ENCODE measurements around the gene PTGDS. TPM values are rescaled to one million over a fixed set of nuclear protein-coding genes. Genes with fewer than 3 reads are reported as not detected.
"Not testable (repeated sequence)": the region's sequence is repeated elsewhere in the genome, so short reads cannot be mapped to it uniquely, and the experiment has no call there.

Gene PTGDS
- total RNA-seq, 1 donor from 2014 or later, result 10.2 TPM

DNA sequence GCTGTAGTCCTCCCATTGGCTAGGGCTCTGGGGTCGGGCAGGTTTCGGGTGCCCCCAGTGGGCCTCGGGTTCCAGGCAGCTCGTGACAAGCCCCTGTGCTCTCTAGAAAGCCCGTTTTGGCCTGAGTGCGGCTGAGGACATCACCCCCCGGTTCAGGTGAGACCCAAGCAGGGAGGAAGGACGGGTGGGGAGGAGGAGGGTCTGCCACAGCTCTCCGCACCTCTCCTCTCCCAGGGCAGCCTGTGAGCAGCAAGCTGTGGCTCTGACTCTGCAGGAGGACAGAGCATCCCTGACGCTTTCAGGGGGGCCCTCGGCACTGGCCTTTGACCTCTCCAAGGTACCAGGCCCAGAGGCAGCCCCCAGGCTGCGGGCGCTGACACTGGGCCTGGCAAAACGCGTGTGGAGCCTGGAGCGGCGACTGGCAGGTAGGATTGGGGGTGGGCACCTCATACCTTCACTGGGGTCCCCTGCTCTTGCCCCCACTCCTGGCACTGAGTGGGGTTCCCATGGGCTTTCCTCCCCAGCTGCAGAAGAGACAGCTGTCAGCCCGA is 15.6 kb downstream of the PTGDS start:
- no peak for DNase-seq

DNA sequence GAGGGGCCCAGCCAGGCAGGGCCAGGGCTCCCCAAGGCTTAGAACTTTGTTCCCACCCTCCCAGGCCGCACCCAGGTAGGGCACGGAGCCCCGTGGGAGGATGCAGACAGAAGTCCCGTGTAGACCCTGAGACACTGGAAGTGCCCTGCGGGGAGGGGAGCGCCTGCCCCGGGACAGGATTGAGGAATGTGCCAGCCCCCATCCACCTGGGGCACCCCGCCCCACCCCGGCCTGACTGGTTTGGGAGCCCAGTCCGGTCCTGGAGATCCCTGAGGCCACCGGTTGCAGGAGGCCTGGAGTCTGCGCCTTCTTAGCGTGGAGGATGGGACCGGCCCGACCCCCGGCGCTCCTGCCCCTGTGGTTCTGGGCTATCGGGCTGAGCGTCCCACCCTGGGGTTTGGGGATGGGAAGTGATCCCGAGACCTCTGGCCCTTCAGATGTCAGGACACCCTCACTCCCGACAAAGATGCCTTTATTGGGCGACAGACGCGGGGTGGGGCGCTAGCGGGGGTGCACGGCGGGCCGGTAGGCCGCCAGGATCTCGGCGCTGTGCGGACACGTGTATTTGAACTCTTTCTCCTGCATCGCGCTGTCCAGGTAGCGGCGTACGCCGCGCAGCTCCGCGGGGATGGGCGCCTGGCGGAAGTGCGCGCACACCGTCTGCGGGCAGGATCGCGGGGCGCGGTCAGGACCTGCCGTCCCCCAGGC is 17.0 kb downstream of the PTGDS start:
- no peak for DNase-seq

DNA sequence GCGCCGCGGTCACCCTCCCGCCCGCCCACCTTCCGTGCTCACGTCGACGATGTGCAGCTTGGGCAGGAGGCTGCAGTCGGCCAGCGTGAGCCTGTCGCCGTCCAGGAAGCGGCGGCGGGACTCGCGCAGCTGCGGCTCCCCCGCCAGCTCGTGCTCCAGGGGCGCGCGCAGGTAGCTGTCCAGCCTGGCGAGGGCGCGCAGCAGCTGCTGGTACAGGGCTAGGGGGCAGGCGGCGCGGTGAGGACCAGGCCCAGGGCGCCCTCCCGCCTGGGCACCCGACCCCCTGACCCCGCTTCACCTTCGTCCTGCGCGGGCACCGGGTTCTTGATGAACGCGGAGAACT is 17.6 kb downstream of the PTGDS start:
- peak; percentile 28 for DNase-seq

DNA sequence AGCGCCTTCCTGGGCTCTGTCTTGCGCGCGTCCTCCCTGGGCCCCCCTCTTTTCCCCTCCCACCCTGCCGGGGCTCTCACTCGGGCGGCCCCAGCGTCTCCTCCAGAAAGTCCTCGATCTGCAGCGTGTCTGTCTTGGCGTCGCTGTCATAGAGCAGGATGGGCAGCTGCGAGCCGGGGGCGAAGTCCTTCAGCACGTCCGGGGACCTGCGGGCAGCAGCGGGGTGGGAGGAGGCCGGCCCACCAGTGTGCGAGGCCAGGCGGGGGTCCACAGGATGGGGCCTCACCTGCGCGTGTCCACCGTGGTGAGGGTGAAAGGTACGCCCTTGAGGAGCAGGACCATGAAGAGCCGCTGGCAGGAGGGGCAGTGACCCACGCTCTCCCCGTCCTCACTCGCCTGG is 18.1 kb downstream of the PTGDS start:
- peak; percentile 39 for DNase-seq

DNA sequence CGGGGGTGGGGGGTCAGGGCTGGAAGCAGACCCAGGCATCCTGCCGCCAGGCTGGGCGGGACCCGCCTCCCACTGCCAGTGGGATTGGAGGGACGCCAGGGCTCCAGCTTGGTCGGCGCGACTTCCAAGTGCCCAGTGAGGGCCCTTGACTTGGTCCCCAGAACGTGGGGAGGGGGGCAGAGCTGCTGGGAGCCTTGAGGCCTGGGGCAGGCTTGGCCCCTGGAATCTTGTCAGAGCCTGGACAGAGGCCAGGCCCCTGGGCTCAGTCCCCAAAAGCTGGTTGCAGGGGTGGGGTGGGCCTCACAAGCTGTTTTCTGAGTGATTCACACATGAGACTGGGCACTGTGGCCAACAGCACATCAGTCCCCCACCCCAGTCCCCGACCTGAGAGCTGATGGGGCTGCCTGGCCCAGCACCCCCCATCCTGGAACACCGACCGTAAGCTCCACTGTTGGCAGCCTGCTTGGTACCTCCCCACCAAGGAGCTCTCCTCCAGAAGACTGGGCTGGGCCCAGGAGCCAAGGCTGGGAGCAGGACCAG is 18.5 kb downstream of the PTGDS start:
- peak; percentile 45 for DNase-seq

DNA sequence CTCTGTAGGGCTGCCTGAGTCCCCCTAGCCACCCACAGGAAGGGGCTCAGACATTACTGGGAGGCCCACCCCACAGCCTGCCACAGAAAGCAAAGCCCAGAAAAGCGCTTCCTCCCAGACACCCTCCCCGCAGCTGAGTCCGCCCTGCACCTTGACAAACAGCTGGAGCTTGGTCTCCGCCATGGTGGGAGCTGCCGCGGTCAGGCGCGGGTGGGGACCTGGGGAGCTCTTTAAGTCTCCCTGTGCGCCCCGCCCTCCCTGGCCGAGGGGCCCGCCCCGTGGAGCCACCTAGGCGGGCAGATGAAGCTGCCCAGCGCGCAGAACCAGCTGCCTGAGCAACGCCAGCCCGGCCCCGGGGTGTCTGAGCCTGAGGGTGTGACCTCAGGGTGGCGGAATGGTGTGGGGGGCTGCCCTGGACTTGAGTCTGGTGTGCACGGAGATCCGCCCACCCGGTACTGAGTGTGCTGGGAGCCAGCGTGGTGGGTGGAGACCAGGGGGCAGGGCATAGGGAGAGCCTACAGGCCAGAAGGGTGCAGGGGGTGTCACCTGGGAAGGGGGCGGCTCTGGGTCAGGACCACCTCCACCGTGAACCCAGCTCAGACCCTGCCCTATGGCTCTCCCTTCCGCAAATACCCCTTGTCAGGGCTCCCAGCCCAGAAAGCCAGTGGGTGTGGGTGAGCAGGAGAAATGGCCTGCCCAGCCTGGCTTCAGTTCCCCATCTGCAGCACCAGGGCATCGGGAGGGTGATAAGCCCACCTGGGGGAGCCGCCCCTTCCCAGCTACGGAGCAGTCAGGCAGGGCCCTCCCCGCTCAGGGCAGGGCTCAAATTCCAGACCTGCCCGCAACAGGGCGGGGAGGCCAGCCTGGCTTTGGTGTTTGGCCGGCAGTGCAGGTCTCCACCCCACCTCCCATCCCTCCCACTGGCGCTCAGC is 19.3 kb downstream of the PTGDS start, which contains the start of gene CLIC3:
CLIC3 (minus strand) TSS at position 208 of the 932 bp plus-strand sequence; CDS start at position 183, 25 bp downstream.
- DNase-seq, result peak; percentile 42

DNA sequence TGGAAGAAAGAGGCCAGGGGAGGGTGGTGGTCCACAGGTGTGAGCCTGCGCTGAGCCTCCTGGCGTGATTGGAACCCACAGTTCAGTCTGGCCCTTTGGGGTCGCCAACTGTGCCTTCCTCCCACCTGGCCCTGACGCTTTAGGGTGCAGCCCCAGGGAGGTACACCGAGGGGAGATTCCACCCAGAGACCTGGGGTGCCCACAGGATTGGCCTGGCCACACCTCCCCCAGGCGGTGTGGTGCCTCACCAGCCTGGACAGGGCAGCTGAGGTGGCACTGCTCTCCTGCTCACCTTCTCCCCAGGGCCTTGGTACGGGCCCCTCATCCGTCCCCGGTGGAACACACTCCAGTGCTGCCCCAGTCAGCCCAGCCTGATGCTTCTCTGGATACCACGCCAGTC is 20.1 kb downstream of the PTGDS start:
- no peak for DNase-seq

DNA sequence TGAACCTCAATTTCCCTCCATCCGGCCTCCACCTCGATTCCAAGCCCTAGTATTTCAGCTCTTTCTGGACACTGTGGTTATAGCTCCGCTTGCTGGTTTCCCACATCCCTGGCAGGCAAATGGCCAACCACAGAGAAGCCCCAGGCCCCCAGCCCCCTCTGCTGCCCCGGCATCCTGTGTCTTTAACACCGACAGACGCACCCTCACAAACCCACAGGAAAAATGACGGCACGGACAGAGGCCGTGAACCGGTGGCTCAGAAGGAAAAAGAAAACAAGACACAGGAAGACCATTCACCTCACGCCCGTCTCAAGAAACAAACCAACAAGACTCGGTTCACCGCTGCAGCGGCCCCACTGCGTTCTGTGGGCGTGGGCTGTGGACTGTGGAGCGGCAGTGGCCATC is 20.5 kb downstream of the PTGDS start:
- no peak for DNase-seq

DNA sequence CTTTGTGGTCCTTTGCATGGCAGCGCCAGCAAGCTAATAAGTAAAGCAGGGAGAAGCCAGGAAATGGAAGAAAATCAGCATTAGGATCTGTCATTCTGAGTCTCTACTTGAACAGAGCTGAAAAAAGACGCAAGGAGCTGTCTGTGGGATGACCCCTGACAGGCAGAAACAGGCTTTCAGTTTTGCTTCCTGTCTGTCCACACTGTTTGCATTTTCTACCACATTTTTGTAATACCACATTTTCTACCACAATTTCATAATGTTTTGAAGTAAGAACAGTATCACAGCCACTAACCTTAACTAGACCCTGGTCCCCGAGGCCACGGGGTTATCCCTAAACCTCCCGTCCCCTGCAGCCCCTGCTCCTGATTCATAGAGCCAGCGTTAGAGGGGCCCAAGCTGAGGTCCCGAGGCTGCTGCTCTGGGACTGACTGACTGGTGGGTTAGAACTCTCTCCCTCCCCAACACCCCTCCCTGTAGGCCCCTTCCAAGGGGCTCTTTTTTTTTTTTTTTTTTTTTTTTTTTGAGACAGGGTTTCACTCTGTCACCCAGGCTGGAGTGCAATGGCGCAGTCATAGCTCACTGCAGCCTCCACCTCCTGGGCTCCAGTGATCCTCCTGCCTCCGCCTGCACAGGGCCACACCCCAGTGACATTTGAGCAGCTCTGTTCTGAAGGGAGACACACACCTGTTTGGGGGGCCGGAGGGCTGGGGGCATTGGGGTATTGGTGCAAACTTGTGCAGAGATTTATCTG is 23.1 kb downstream of the PTGDS start:
- no peak for DNase-seq

DNA sequence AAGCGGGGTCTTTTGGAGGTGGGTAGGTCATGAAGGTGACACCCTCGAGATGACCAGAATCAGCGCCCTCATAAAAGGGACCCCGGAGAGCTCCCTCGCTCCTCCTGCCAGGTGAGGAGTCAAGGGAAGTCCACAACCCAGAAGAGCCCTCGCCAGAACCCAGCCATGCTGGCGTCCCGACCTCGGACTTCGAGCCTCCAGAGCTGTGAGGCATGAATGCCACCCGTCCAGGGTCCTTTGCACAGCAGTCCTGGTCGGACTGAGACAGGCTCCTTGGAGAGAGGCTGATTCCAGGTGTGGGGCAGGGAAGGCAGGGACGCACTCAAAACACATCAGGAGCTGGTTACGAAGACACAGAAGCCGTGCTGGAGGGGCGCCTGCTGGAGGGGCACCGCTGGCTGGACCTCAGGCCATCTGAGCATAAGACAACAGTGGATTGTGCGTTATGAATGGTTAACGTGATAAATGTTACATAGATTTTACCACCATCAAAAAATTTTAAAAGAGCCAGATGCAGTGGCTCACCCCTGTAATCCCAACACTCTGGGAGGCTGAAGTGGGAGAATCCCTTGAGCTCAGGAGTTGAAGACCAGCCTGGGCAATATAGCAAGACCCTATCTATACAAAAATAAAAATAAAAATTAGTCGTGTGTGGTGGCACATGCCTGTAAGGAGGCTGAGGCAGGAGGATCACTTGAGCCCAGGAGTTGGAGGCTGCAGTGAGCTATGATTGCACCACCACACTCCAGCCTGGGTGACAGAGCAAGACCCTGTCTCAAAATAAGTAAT is 24.7 kb downstream of the PTGDS start:
- no peak for DNase-seq

DNA sequence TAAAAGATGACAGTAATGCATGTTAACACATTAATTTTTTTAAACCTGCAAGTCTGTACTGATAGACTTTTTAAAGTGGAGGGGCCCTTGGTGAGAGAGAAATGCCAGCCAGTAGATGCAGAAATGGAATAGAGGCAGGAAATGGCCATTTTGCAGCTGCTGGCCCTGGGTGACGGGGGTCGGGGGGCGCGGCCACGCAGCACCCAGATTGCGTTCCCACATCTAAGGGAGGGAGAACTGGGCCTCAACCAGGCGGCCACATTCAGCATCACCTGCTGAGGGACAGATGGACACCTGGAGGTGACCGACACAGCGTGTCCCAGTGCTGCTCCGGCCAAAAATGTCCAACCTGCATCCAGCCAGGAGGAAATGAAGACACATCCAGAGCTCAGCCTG is 25.3 kb downstream of the PTGDS start:
- no peak for DNase-seq

DNA sequence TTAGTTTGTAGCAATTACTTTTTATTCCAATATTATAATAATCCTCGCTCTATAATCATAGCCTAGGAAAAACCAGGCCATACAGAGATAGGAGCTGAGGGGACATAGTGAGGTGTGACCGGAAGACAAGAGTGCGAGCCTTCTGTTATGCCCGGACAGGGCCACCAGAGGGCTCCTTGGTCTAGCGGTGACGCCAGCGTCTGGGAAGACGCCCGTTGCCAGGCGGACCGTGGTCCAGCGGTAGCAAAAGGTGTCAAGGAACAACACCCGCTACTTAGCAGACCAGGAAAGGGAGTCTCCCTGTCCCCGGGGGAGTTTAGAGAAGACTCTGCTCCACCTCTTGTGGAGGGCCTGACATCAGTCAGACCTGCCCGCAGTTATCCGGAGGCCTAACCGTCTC is 27.0 kb downstream of the PTGDS start:
- DNase-seq, result not testable (repeated sequence)

DNA sequence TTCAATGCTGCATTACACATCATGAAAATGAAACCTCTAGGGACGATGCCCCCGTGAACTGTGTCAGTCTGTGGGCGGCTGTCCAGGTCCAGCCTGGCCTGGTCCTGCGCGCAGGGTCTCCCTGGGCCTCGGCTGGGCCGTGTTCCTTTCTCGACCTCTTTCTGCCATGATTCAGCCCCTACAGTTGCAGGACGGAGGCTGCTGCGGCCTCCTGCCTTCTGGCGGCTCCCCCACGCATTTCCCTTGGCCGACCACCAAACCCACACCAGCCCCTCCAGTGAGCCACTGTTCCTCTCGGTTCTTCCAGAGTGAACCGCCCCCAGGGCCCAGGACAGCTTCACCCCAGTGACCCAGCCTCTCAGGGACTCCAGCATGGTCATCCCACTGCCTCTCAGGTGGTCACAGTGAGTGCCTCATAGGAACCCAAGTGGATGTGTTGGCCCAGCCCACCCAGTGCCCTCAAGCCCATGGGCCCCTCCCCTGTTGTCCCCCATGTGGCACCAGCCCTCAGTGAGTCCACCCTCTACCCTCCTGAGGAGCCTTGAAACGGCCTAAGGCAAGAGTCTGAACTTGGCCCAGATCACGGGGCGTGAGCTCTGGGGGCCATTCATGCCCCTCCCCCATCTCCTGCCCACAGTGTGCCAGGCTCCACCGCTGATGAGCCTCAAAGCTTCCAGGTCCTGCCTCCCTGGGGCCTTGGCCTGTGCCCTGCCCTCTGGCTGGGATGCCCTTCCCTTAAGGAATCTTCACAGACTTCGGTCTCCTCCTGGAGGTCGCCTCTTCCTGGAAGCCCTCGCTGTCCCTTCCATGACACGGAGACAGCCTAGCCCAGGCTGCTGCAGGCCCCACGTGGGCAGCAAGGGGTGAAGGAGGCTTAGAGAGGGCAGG is 29.1 kb downstream of the PTGDS start:
- no peak for DNase-seq

DNA sequence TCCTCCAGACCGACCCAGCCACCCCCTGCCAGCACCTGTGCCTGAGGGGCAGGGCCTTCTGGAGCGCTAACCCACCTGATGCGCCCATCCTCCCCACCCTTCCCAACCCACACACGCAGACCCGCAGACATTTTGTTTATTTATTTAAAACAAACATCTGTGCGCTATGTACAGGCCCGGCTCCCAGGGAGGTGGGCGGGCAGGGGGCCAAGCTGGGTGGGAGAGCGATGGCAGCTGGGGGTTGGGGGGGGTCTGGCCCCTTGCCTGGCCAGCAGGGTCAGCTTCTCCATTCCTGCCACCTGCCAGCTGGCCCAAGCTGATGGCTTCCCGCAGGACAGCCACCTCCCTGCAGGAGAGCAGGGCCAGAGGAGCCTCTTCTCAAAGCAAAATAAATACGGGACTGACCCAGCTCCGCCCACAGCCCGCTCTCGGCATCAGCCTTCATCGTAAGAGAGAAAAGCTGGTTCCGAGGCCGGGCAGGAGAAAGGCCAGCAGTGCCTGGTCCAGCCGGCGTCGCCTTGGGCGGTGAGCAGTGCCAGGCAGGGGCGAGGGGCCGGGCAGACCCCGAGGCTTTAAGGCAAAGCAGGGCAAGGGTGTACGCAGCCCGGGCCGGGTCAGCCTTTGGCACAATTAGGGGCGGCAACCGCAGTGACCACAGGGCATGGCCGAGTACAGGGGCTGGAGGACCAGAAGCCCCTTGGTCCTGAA is 30.0 kb downstream of the PTGDS start:
- peak; percentile 61 for DNase-seq

DNA sequence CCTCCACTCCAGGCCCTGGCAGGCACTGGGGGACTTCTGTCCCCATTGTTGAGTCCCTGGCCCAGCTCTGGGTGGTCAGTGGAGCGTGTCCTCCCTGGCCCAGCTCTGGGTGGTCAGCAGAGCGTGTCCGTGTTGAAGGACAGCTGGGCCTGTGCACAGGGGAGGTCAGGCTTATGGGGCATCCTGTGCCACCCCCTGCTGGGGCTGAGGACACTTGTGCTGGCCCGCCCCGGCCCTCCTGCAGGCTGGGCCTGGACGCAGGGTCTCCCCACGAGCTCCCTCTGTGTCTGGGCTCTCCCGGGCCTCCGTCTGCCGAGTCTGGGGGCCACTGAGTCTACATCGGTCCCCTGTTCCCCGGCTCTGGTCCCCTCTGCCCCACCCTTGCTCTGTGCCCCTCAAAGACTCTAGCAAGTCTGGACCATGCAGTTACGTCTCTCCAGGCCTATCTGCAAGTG is 30.5 kb downstream of the PTGDS start:
- no peak for DNase-seq

DNA sequence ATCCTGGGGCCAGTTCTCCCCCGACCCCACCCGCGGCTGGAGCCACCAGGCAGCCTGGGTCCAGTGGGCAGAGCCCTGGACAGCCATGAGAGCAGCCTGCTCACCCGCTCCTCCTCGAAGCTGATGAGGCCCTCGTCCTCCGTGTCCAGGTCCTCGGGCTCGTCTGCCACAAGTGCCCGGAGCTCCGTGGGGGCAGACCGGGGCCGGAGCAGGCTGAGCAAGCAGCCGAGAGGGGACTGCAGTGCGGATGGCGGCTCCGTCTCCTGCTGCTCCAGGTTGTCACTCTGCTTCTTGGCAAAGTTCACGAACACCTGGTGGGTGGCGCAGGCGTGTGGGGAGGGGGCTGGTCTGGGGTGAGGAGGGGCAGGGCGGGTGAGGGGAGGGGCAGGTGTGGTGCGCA is 31.0 kb downstream of the PTGDS start:
- DNase-seq, result no peak

DNA sequence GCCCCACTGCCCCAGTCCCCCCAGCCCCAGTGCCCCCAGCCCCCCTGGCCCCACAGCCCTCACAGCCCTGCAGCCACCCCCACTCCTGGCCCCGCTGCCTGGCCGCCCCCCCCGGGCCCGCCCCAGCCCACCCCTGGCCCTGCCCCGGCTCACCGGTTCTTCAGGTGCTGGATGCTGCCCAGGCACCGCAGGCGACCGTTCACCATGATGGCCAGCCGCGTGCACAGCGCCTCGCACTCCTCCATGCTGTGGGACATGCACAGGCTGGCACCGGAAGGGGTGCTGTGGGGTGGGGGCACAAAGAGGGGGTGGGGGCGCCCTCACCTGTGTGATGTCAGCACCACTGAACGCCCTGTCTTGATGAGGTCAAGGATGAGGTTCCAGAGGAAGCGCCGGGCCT is 31.9 kb downstream of the PTGDS start:
- DNase-seq, result no peak

DNA sequence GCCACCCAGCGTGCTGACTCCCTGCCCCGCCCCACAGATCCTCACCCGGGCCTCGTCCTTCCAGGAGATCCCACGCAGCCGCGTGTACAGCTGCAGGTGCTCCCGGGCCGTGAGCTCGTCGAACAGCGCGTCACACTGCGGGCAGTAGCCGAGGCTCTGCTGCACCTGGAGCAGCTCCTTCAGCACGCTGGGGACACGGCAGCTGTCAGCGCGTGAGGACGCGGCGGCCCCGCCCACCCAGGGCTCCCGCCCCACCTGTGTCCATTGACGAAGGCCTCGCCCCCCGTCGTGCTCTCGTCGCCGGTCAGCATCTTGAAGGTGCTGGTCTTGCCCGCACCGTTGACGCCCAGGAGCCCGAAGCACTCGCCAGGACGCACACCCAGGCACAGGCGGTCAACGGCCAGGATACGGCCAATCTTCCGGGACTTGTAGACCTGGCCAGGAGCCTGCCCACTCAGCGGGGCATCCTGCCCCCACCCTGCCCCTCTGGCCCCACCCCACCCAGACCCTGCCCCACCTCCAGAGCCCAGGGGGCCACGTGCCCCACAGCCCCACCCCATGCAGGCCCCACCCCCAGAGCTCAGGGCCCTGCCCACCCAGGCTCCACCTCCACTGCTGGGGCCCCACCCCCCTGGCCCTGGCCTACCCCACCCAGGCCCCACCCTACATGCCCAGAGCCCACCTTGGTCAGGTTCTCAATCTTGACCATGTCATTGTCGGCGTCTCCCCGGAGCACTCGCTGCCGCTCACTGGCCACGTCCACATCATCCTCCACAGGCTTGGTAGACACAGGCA is 32.8 kb downstream of the PTGDS start:
- no peak for DNase-seq

DNA sequence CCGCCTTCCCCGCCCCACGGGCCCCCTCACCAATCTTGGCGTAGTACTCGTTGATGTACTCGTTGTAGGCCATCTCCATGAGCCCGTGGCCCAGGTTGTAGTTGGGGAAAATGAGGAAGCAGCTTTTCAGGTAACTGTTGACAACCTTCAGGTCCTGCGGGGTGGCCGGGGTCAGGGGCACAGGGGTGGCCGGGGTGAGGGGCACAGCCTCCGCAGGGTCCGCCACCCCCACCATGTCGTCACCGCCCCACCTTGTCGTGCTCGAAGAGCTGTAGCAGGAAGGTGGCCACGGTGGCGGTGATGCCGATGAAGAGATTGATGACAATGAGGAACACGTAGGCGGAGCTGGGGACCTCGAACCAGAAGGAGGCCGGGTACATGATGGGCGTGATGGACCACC is 33.9 kb downstream of the PTGDS start:
- no peak for DNase-seq

Data from tongue (tissue), 2 donors.